Gastrocnemius medialis (tissue), 4 donors: ENCODE results near the gene TARBP2. TPM values are rescaled to one million over a fixed set of nuclear protein-coding genes. Genes with fewer than 3 reads are reported as not detected.

Experiments
- ATAC-seq, 2 donors: fragments of 150-250 bp; one replicate each; pipeline ENCODE4 v1.9.1; 2016
- DNase-seq, 2 donors: peaks; one replicate each; pipeline ENCODE4 v3.0.0-alpha.2; 2019
- H3K27ac ChIP-seq, 4 donors: fragments of 200-600 bp; sonication (generic); 1 replicate in 1 of 4; 2 replicates in 3 of 4; pipeline ENCODE4 v1.5.1; 2016 to 2018; ENCODE audit warnings: mild to moderate bottlenecking in 2 of 4, moderate library complexity in 1 of 4
- H3K27me3 ChIP-seq, 3 donors: fragments of 200-600 bp; sonication (generic) in 2 of 3; 1 replicate in 1 of 3; 2 replicates in 2 of 3; pipeline versions ENCODE4 v1.5.1 to v1.6.0; 2016 to 2019; ENCODE audit warnings: mild to moderate bottlenecking in 1 of 3, moderate library complexity in 1 of 3
- H3K36me3 ChIP-seq, 2 donors: fragments of 200-600 bp; sonication (generic) in 1 of 2; one replicate each; pipeline ENCODE4 v1.5.1; 2017 to 2018
- H3K4me1 ChIP-seq, 2 donors: fragments of 200-600 bp; sonication (generic) in 1 of 2; one replicate each; pipeline ENCODE4 v1.5.1; 2016 to 2017; ENCODE audit warnings: mild to moderate bottlenecking in 2 of 2
- H3K4me3 ChIP-seq, 4 donors: fragments of 200-600 bp; sonication (generic) in 3 of 4; 1 replicate in 1 of 4; 2 replicates in 3 of 4; pipeline ENCODE4 v1.5.1; 2016 to 2019; ENCODE audit warnings: mild to moderate bottlenecking in 2 of 4
- H3K9me3 ChIP-seq, 3 donors: fragments of 200-600 bp; sonication (generic) in 2 of 3; 1 replicate in 1 of 3; 2 replicates in 2 of 3; pipeline ENCODE4 v1.5.1; 2016 to 2019
- POLR2A ChIP-seq, 2 donors: fragments of 450-650 bp; IDR thresholded peaks; one replicate each; pipeline ENCODE4 v1.6.1; 2017; ENCODE audit warnings: antibody characterized with exemption in 2 of 2, mild to moderate bottlenecking in 2 of 2, moderate library complexity in 2 of 2
- in situ Hi-C, 4 donors: fragments of 200-750 bp; cut with MboI; loops; one replicate each; pipeline versions ENCODE4 v1.15.0 to v1.8.0; 2017; ENCODE audit warnings: low sequenced_read_pairs in 4 of 4
- intact Hi-C: fragments of 100-400 bp; cut with DNase I; formaldehyde crosslinking; loops from one replicate; pipeline ENCODE4 v1.15.1; 2023; ENCODE audit warnings: low total_unique reads
- total RNA-seq, 4 donors: library from RNA; depleted of rRNA; stranded (reverse); fragments of >200 nt; gene quantifications; one replicate each; pipeline versions ENCODE4 v1.1.0 to v1.2.3, GENCODE V29; 2016
- TF ChIP-seq, protein P1 (sequence below), 5 experiments: fragments of 450-650 bp in 3 of 5; fragments of 200-600 bp in 2 of 5; sonication (generic) in 2 of 5; IDR thresholded peaks in 4 of 5; conservative IDR thresholded peaks in 1 of 5; 1 replicate in 4 of 5; 2 replicates in 1 of 5; pipeline ENCODE4 v1.5.1; 2016 to 2019; ENCODE audit warnings: antibody characterized with exemption in 5 of 5, mild to moderate bottlenecking in 3 of 5, moderate library complexity in 3 of 5

Gene TARBP2
- total RNA-seq, 4 donors from 2014 or later: 6.8 to 17.4 (median 11.6) TPM

DNA sequence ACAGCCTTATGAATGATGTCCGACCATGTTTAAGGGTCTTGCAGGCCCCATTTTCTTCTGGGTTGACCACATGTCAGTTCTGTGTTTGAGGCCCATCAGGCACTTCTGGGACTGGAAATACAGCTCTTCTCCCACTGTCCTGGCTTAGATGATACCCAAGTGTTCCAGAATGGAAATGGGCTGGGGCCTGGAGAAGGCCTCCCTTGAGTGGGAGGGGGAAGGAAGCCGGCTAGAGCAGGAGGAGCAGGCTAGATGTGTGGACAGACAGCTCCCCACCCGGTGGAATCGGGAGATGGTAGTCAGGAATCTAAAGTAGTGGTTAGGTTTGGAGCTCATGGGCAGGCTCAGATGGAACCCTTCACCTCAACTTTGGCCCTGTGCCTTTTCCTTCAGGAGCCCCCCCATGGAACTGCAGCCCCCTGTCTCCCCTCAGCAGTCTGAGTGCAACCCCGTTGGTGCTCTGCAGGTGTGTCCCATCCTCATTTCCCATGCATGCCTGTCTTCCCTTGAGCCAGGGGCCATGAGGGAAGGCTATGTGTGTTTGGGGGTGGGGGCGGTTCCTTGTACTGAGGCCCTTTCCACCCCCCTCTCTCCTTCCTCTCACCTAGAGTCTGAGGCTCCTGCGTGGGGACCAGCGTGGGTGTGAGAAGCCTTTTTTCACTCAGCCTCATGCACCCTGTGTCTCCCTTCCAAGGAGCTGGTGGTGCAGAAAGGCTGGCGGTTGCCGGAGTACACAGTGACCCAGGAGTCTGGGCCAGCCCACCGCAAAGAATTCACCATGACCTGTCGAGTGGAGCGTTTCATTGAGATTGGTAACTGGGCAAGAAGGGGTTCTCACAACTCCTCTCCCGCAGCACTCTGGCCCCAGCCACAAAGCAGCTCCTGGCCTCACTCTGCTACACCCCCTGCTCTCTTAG lies 3.2 kb downstream of the TARBP2 start:
- TF ChIP-seq POLR2A (IDR thresholded peaks at IDR 0.05): no peak
- TF ChIP-seq, protein P1, sequence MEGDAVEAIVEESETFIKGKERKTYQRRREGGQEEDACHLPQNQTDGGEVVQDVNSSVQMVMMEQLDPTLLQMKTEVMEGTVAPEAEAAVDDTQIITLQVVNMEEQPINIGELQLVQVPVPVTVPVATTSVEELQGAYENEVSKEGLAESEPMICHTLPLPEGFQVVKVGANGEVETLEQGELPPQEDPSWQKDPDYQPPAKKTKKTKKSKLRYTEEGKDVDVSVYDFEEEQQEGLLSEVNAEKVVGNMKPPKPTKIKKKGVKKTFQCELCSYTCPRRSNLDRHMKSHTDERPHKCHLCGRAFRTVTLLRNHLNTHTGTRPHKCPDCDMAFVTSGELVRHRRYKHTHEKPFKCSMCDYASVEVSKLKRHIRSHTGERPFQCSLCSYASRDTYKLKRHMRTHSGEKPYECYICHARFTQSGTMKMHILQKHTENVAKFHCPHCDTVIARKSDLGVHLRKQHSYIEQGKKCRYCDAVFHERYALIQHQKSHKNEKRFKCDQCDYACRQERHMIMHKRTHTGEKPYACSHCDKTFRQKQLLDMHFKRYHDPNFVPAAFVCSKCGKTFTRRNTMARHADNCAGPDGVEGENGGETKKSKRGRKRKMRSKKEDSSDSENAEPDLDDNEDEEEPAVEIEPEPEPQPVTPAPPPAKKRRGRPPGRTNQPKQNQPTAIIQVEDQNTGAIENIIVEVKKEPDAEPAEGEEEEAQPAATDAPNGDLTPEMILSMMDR (IDR thresholded peaks at IDR 0.05 in 4 of 5, conservative IDR thresholded peaks at IDR 0.05 in 1 of 5): no peak
- Histone ChIP-seq H3K4me3 (no peak overlapping the region), H3K27me3 (no peaks in the 10 kb centered on the region), H3K36me3 (peaks cover 0 to 19% of the 10 kb centered on the region in 2 donors), H3K9me3 (no peaks in the 10 kb centered on the region), H3K4me1 (peaks cover 23 to 27% of the 10 kb centered on the region in 2 donors), H3K27ac (peak overlapping the region in 3 of 4 donors; percentile 69 to 90 (median 75))
- intact Hi-C loops (loop anchor here (5.0 kb wide), 1 partner anchor 287 kb away; no protein-coding TSS in a partner anchor), in situ Hi-C loops (loop anchor here in 2 of 4 donors (10.0 kb wide), 2 partner anchors 59 to 179 kb away; partner anchors contain the start of genes AAAS (in 1 of the 2) and PRR13 (in 1 of the 2))
- no peak for DNase-seq
- ATAC-seq: no peak

DNA sequence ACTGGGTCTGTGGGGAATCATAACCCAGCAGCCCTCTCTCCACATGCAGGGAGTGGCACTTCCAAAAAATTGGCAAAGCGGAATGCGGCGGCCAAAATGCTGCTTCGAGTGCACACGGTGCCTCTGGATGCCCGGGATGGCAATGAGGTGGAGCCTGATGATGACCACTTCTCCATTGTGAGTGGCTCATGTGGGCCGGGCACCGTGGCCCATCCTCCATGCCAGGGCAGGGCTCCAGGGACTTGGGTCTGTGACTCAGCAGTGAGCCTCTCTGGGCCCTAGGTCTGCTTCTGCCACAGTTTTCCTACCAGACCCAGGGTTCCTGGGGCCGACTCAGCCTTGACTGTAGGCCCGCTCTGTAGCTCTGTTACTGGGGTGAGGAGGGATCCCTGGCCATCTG lies 4.0 kb downstream of the TARBP2 start:
- intact Hi-C loops (no loop called here), in situ Hi-C loops (loop anchor here in 2 of 4 donors (10.0 kb wide), 2 partner anchors 60 to 180 kb away; partner anchors contain the start of genes AAAS (in 1 of the 2) and PRR13 (in 1 of the 2))
- Histone ChIP-seq H3K4me1 (peaks cover 15 to 21% of the 10 kb centered on the region in 2 donors), H3K9me3 (no peaks in the 10 kb centered on the region), H3K36me3 (peaks cover 0 to 22% of the 10 kb centered on the region in 2 donors), H3K27ac (peak overlapping the region; percentile 53 to 75 (median 70)), H3K27me3 (no peaks in the 10 kb centered on the region), H3K4me3 (no peak overlapping the region)
- no peak for TF ChIP-seq POLR2A (IDR thresholded peaks at IDR 0.05)
- TF ChIP-seq, protein P1 (IDR thresholded peaks at IDR 0.05 in 4 of 5, conservative IDR thresholded peaks at IDR 0.05 in 1 of 5): no peak
- DNase-seq (peak in 1 of 2 donors; percentile 53), ATAC-seq (no peak)

DNA sequence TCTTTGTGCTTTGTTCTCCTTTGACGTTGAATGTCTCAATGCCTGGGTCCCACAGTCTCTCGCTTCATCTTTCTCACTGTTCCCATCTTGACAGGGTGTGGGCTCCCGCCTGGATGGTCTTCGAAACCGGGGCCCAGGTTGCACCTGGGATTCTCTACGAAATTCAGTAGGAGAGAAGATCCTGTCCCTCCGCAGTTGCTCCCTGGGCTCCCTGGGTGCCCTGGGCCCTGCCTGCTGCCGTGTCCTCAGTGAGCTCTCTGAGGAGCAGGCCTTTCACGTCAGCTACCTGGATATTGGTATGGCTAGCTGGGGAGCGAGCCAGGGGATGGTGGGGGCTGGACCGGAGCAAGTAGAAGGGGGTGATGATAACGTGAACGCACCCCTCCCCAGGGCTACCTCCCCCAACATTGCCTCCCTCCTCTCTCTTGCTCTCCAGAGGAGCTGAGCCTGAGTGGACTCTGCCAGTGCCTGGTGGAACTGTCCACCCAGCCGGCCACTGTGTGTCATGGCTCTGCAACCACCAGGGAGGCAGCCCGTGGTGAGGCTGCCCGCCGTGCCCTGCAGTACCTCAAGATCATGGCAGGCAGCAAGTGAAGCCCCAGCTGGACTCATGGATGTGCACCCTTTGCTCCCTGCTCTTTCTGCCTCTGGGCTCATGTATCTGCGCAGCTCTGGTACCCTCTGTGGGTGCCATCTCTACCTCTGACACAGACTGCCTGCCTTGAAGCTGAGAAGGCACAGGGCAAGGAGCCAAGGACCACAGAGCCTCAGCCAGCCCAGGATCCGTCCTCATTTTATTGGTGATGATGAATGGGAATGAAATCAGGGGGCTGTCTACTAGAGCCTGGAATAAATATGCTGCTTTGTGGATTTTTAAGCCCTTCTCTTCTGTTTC lies 4.7 kb downstream of the TARBP2 start:
- intact Hi-C loops (no loop called here), in situ Hi-C loops (loop anchor here in 2 of 4 donors (10.0 kb wide), 2 partner anchors 61 to 181 kb away; partner anchors contain the start of genes AAAS (in 1 of the 2) and PRR13 (in 1 of the 2))
- peaks cover 0 to 26% of the 10 kb centered on the region in 2 donors for H3K36me3 ChIP-seq
- peaks cover 12 to 21% of the 10 kb centered on the region in 2 donors for H3K4me1 ChIP-seq
- H3K9me3 ChIP-seq: no peaks in the 10 kb centered on the region
- DNase-seq (no peak), ATAC-seq (no peak)
- no peak overlapping the region for H3K4me3 ChIP-seq
- H3K27ac ChIP-seq: peak overlapping the region; percentile 53 to 75 (median 70)
- no peaks in the 10 kb centered on the region for H3K27me3 ChIP-seq
- TF ChIP-seq POLR2A (IDR thresholded peaks at IDR 0.05): no peak
- TF ChIP-seq, protein P1 (IDR thresholded peaks at IDR 0.05 in 4 of 5, conservative IDR thresholded peaks at IDR 0.05 in 1 of 5): no peak

DNA sequence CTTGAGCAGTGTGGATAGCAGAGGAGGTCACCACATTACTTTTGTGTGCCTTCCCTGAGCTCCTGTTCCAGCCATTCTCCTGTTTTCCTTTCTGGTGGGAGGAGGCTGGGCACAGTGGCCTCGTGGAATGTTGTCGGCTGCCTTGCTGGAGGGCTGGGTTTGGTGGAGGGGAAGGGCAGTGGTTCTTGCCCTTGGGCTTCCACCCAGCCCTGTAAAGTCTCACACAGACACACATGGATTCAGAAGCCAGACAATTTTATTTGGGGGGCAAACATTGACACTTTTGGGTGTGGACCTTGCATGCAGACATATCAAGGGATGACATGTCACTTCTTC lies 5.3 kb downstream of the TARBP2 start:
- intact Hi-C loops: no loop called here
- DNase-seq (no peak), ATAC-seq (no peak)
- Histone ChIP-seq H3K27ac (peak overlapping the region in 2 of 4 donors; percentile 70 to 75), H3K36me3 (peaks cover 0 to 29% of the 10 kb centered on the region in 2 donors), H3K9me3 (no peaks in the 10 kb centered on the region), H3K4me1 (peaks cover 12 to 21% of the 10 kb centered on the region in 2 donors), H3K4me3 (no peak overlapping the region), H3K27me3 (no peaks in the 10 kb centered on the region)
- no peak for TF ChIP-seq POLR2A (IDR thresholded peaks at IDR 0.05)
- TF ChIP-seq, protein P1 (IDR thresholded peaks at IDR 0.05 in 4 of 5, conservative IDR thresholded peaks at IDR 0.05 in 1 of 5): no peak
- in situ Hi-C loops: loop anchor here in 2 of 4 donors (10.0 kb wide), 2 partner anchors 62 to 182 kb away; partner anchors contain the start of genes AAAS (in 1 of the 2) and PRR13 (in 1 of the 2)
